H1 (cell line): ENCODE results near the gene NNMT. TPM values are rescaled to one million over a fixed set of nuclear protein-coding genes. Genes with fewer than 3 reads are reported as not detected.

Experiments
- BCL11A ChIP-seq, 2 experiments: IDR thresholded peaks; one replicate each; pipeline ENCODE4 v1.6.1; 2011; ENCODE audit warnings: low read depth in 2 of 2, low read length in 2 of 2, mild to moderate bottlenecking in 2 of 2
- CHD2 ChIP-seq: IDR thresholded peaks from 2 replicates; pipeline ENCODE4 v1.6.1; 2012; ENCODE audit warnings: low read length, improper control_type of control experiment
- polyA plus RNA-seq, 7 experiments: library from polyadenylated mRNA; depleted of rRNA in 3 of 7; stranded (reverse) in 5 of 7; unstranded in 2 of 7; fragments of >200 nt in 5 of 7; fragments of 200-250 nt in 2 of 7; gene quantifications; 1 replicate in 5 of 7; 2 replicates in 1 of 7; 4 replicates in 1 of 7; pipeline versions ENCODE4 v1.2.1 to v1.2.3, GENCODE V29; 2011 to 2013; ENCODE audit warnings: missing spikeins in 2 of 7, mixed read lengths in 2 of 7
- total RNA-seq: library from RNA; stranded (reverse); fragmentation: NEBNext Ultra II Directional; extraction: Animal tissue kit (Norgen Biotek cat#: 25700); gene quantifications from 2 replicates; pipeline ENCODE4 v1.2.1, GENCODE V29; 2021

The NNMT gene
- total and polyA plus RNA-seq, 2 of the 8 experiments (the other 6 are each of a cell fraction or from before 2014, with no cell fraction given) = not detected

DNA sequence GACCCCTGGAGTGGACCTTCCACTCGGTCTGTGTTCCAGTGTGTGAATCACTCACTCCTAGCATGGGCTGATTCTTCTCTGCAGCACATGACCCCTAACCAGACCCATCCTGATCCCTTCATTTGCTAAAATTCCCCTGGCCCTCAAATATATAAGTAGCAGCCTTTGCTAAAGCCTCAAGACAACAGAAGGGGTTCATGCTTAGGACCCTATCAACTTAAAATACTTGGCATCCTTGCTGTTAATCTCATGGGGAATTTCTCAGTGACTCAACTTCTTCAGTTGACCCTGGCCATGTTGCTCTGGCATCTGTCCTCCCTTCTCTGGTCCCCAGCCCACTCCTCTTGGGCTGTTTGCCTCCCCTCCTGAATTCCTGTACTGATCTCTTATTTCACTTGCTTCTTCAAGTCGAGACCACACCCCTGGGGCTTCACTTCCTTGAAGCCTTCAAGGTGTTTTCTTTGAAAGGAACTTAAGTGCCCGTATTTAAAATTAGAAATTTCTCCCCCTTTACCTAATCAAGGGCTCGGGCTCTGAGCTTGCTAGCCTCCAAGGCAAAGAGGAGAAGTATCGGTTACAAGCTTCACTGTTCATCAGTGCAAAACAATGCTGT is 23.6 kb downstream of the NNMT start (continued):
- no peak for TF ChIP-seq BCL11A (IDR thresholded peaks at IDR 0.05; ENCODE audit: low read depth in 2 of 2, low read length in 2 of 2)
- no peak for TF ChIP-seq CHD2
- TF ChIP-seq, all 59 proteins: peak for 0
